ENCODE measurements around the gene NUP42. TPM values are rescaled to one million over a fixed set of nuclear protein-coding genes. Genes with fewer than 3 reads are reported as not detected.
"Not testable (repeated sequence)": the region's sequence is repeated elsewhere in the genome, so short reads cannot be mapped to it uniquely, and the experiment has no call there.

Gene NUP42
- total RNA-seq, 4 donors from 2014 or later: 10.0 to 38.6 (median 15.6) TPM

DNA sequence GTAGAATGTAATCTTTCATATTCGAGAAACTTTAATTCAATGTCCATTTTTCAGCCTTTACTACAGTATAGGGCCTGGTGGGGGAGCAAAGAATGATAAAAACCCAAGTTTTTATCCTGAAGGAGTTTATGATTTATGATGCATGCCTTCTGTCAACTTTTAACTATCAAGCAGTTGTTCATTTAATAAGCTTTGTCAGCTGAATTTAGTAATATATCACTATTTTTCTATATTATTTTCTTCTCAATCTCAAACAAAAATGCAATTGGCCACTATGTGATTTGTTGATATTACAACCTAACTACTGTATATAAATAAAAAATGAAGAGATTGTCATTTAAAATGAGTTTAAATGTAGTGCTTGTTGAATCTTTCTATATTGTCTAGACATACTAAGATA lies 2.4 kb downstream of the NUP42 start:
- in situ Hi-C loops (cut with MboI; ENCODE audit: low sequenced_read_pairs in 4 of 4) (loop anchor here in 3 of 4 donors (5.0 to 10.0 kb wide), 3 partner anchors 79 to 82 kb away; partner anchors contain the start of gene KLHL7 (in 1 of the 3)), intact Hi-C loops (cut with DNase I; ENCODE audit: low total_unique reads) (loop anchor here (5.0 to 10.0 kb wide), 4 partner anchors 78 to 1757 kb away; partner anchors contain the start of genes SP4 and TRA2A)
- H3K4me3 ChIP-seq: no peak overlapping the region
- peaks cover 0 to 37% of the 10 kb centered on the region in 2 donors for H3K36me3 ChIP-seq
- DNase-seq (no peak), ATAC-seq (no peak)
- no peak overlapping the region for H3K27ac ChIP-seq
- no peaks in the 10 kb centered on the region for H3K9me3 ChIP-seq
- TF ChIP-seq, protein P1, sequence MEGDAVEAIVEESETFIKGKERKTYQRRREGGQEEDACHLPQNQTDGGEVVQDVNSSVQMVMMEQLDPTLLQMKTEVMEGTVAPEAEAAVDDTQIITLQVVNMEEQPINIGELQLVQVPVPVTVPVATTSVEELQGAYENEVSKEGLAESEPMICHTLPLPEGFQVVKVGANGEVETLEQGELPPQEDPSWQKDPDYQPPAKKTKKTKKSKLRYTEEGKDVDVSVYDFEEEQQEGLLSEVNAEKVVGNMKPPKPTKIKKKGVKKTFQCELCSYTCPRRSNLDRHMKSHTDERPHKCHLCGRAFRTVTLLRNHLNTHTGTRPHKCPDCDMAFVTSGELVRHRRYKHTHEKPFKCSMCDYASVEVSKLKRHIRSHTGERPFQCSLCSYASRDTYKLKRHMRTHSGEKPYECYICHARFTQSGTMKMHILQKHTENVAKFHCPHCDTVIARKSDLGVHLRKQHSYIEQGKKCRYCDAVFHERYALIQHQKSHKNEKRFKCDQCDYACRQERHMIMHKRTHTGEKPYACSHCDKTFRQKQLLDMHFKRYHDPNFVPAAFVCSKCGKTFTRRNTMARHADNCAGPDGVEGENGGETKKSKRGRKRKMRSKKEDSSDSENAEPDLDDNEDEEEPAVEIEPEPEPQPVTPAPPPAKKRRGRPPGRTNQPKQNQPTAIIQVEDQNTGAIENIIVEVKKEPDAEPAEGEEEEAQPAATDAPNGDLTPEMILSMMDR (IDR thresholded peaks at IDR 0.05 in 4 of 5, conservative IDR thresholded peaks at IDR 0.05 in 1 of 5): no peak
- no peak for TF ChIP-seq POLR2A (IDR thresholded peaks at IDR 0.05)
- no peaks in the 10 kb centered on the region for H3K27me3 ChIP-seq
- peaks cover 22 to 24% of the 10 kb centered on the region in 2 donors for H3K4me1 ChIP-seq

DNA sequence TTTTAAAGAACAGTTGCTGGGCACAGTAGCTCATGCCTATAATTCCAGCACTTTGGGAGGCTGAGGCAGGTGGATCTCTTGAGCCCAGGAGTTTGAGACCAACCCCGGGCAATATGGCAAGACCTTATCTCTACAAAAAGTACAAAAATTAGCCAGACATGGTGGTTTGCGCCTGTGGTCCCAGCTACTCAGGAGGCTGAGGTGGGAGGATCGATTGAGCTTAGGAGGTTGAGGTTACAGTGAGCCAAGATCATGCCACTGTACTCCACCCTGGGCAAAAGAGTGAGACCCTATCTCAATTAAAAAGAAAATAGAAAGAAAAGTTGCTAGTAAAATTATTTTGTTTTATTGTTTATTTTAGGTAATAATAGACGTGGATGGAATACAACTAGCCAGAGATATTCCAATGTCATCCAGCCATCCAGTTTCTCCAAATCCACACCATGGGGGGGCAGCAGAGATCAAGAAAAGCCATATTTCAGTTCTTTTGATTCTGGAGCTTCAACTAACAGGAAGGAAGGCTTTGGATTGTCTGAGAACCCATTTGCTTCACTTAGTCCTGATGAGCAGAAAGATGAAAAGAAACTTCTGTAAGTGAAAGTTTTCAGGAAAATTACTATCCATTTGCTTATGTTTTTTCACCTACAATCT lies 3.0 kb downstream of the NUP42 start:
- Histone ChIP-seq H3K4me3 (no peak overlapping the region), H3K9me3 (no peaks in the 10 kb centered on the region), H3K4me1 (peaks cover 22 to 24% of the 10 kb centered on the region in 2 donors), H3K27me3 (no peaks in the 10 kb centered on the region), H3K36me3 (peaks cover 0 to 40% of the 10 kb centered on the region in 2 donors), H3K27ac (no peak overlapping the region)
- TF ChIP-seq, protein P1 (IDR thresholded peaks at IDR 0.05 in 4 of 5, conservative IDR thresholded peaks at IDR 0.05 in 1 of 5): peak in 3 of 5 experiments; percentile 24 to 44 (median 29)
- TF ChIP-seq POLR2A (IDR thresholded peaks at IDR 0.05): no peak
- ATAC-seq (no peak), DNase-seq (no peak)
- in situ Hi-C loops (cut with MboI; ENCODE audit: low sequenced_read_pairs in 4 of 4): loop anchor here in 3 of 4 donors (5.0 to 10.0 kb wide), 3 partner anchors 80 to 83 kb away; partner anchors contain the start of gene KLHL7 (in 1 of the 3)
- intact Hi-C loops (cut with DNase I; ENCODE audit: low total_unique reads): loop anchor here (5.0 to 10.0 kb wide), 4 partner anchors 77 to 1758 kb away; partner anchors contain the start of genes SP4 and TRA2A

DNA sequence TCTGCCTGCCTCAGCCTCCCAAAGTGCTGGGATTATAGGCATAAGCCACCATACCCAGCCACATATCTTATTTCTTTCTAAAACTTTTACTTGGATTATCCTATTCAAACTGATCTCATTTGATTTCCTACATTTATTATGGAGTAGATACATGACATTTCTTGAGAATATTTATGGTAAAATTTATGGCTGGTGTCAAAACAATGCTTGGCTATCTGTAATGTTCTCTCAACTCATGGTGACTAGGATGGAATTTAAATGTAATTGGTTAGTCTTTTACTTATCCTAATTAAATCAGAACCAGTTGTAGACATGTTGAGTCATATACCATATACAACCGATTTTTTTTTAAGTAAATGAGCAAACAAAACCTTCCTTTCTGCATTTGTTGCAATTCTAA lies 4.1 kb downstream of the NUP42 start:
- H3K36me3 ChIP-seq: peaks cover 0 to 40% of the 10 kb centered on the region in 2 donors
- peaks cover 22 to 24% of the 10 kb centered on the region in 2 donors for H3K4me1 ChIP-seq

DNA sequence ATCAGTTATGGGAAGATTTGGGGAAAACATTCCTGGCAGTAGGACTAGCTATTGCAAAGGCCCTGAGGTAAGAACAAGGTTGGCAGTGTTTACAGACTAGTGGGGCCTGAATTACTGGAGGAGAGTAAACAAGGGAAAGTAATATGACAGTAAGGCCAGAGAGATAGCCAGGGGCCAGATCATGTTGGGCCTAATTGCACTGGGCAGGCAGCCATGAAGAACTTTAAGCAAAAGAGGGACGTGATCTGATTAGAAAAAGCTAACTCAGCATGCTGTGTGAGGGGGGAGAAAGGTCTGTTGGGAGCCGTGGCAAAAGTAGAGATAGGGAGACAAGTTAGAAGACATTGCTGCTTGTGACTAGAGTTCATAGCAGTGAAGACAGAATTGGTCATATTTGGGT lies 9.2 kb downstream of the NUP42 start:
- in situ Hi-C loops (cut with MboI; ENCODE audit: low sequenced_read_pairs in 4 of 4) (no loop called here), intact Hi-C loops (cut with DNase I; ENCODE audit: low total_unique reads) (no loop called here)
- H3K27ac ChIP-seq: no peak overlapping the region

More for the DNA sequence above, 4.1 kb downstream of the NUP42 start:
- DNase-seq (no peak), ATAC-seq (no peak)
- TF ChIP-seq, protein P1 (IDR thresholded peaks at IDR 0.05 in 4 of 5, conservative IDR thresholded peaks at IDR 0.05 in 1 of 5): no peak
- no peak for TF ChIP-seq POLR2A (IDR thresholded peaks at IDR 0.05)
- in situ Hi-C loops (cut with MboI; ENCODE audit: low sequenced_read_pairs in 4 of 4) (loop anchor here in 2 of 4 donors (10.0 kb wide), 2 partner anchors 79 to 81 kb away; partner anchors contain the start of gene KLHL7 (in 1 of the 2)), intact Hi-C loops (cut with DNase I; ENCODE audit: low total_unique reads) (loop anchor here (10.0 kb wide), 1 partner anchor 349 kb away; the partner anchor contains the start of gene TRA2A)
- no peaks in the 10 kb centered on the region for H3K27me3 ChIP-seq
- no peaks in the 10 kb centered on the region for H3K9me3 ChIP-seq
- H3K27ac ChIP-seq: no peak overlapping the region
- no peak overlapping the region for H3K4me3 ChIP-seq

DNA sequence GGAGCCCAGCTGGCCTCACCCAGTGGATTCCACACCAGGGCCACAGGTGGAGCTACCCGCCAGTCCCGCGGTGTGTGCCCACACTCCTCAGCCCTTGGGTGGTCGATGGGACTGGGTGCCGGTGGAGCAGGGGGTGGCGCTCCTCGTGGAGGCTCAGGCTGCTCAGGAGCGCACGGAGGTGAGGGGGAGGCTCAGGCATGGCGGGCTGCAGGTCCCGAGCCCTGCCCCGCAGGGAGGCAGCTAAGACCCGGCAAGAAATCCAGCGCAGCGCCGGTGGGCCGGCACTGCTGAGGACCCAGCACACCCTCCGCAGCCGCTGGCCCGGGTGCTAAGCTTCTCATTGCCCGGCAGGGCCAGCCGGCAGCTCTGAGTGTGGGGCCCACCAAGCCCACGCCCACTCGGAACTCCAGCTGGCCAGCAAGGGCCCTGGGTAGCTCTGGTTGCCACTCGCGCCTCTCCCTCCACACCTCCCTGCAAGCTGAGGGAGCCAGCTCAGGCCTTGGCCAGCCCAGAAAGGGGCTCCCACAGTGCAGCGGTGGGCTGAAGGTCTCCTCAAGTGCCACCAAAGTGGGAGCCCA lies 11.9 kb downstream of the NUP42 start:
- H3K27me3 ChIP-seq; intact Hi-C loops (cut with DNase I; ENCODE audit: low total_unique reads); H3K4me1 ChIP-seq; H3K9me3 ChIP-seq; ATAC-seq; H3K27ac ChIP-seq; H3K4me3 ChIP-seq; in situ Hi-C loops (cut with MboI; ENCODE audit: low sequenced_read_pairs in 4 of 4); DNase-seq: not testable (repeated sequence)
- H3K36me3 ChIP-seq: peaks cover 0 to 45% of the 10 kb centered on the region in 2 donors

More for the DNA sequence above, 9.2 kb downstream of the NUP42 start:
- no peaks in the 10 kb centered on the region for H3K9me3 ChIP-seq
- no peak for DNase-seq
- no peaks in the 10 kb centered on the region for H3K27me3 ChIP-seq
- no peak overlapping the region for H3K4me3 ChIP-seq
- TF ChIP-seq POLR2A (IDR thresholded peaks at IDR 0.05): no peak
- TF ChIP-seq, protein P1 (IDR thresholded peaks at IDR 0.05 in 4 of 5, conservative IDR thresholded peaks at IDR 0.05 in 1 of 5): no peak
- H3K36me3 ChIP-seq: peaks cover 0 to 59% of the 10 kb centered on the region in 2 donors
- peaks cover under 1% of the 10 kb centered on the region in 2 donors for H3K4me1 ChIP-seq
- ATAC-seq: no peak
